Measurements from ENCODE around the gene AGXT2.
"Not testable (repeated sequence)": the region's sequence is repeated elsewhere in the genome, so short reads cannot be mapped to it uniquely, and the experiment has no call there.

Gene AGXT2

DNA sequence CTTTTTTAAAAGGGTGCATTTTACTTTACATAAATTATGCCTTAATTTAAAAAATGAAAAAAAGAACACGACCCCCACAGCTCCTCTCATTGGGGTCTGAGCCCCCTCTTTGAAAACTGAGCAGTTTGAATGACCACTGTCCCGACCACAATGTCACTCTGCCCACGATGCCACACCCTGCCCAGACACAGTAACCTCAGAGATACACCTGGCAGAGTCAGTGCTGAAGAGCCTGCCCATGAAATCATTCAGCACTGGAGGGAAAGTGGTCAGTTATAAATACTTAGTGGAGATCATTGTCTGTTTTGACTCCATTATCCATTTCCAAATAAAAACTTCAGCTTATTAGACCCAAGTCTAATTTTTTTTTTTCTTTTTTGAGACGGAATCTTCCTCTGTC lies 69.1 kb downstream of the AGXT2 start:
- Histone ChIP-seq H3K4me3 (ENCODE audit: low read length) (peak overlapping the region; percentile 47), H3K4me2 (ENCODE audit: low read length) (peak overlapping the region; percentile 64), H3K9ac (ENCODE audit: low read length) (peak overlapping the region; percentile 54; the same call in 1 of the 2 replicates), H3K27ac (ENCODE audit: low read length) (peak overlapping the region; percentile 80), H3K36me3 (replicated peaks; ENCODE audit: low read depth, low read length) (no peaks in the 10 kb centered on the region), H3K79me2 (ENCODE audit: low read length) (no peaks in the 10 kb centered on the region), H2AFZ (ENCODE audit: low read depth, low read length) (no peak overlapping the region), H4K20me1 (ENCODE audit: insufficient read depth, low read length) (no peaks in the 10 kb centered on the region), H3K4me1 (ENCODE audit: low read length) (peaks cover 36% of the 10 kb centered on the region), H3K27me3 (ENCODE audit: low read depth, low read length) (no peaks in the 10 kb centered on the region), H3K9me3 (ENCODE audit: insufficient read depth, low read length) (no peaks in the 10 kb centered on the region)
- TF ChIP-seq, protein P1, sequence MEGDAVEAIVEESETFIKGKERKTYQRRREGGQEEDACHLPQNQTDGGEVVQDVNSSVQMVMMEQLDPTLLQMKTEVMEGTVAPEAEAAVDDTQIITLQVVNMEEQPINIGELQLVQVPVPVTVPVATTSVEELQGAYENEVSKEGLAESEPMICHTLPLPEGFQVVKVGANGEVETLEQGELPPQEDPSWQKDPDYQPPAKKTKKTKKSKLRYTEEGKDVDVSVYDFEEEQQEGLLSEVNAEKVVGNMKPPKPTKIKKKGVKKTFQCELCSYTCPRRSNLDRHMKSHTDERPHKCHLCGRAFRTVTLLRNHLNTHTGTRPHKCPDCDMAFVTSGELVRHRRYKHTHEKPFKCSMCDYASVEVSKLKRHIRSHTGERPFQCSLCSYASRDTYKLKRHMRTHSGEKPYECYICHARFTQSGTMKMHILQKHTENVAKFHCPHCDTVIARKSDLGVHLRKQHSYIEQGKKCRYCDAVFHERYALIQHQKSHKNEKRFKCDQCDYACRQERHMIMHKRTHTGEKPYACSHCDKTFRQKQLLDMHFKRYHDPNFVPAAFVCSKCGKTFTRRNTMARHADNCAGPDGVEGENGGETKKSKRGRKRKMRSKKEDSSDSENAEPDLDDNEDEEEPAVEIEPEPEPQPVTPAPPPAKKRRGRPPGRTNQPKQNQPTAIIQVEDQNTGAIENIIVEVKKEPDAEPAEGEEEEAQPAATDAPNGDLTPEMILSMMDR (IDR thresholded peaks at IDR 0.05; ENCODE audit: low read depth, low read length) = no peak
- no peak for TF ChIP-seq EZH2phosphoT487 (IDR thresholded peaks at IDR 0.05; ENCODE audit: low read depth)

DNA sequence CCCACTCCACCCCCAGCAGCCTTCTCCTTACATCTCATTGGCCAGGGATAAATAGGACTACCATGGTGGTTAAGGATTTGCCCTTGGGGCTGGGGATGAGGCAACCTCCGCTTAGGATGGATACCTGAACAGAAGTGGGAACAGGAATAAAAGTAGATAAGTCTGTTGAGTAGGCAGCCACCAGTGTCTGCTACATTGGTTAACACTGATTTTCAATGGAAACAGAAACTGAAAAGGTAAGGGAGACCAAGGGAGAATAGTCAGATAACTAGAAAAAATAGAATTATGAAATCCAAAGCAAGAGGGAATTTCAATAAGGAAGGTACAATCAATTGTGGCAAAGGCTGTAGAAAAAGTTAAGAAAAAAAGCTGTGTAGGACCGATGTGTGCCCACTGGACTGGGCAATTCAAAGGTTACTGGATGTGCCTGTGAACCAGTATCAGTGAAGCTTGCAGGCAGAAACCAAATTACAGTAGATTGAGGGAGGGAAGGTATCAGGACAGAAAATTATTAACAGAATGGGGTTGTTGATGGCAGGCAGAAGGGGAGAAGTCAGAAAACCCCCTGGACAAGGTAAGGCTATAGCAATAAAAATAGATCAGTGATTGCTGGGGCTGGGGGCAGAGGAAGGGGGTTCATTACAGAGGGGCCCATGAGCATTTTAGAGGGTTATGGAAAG lies 69.7 kb downstream of the AGXT2 start:
- Histone ChIP-seq H2AFZ (ENCODE audit: low read depth, low read length) (no peak overlapping the region), H4K20me1 (ENCODE audit: insufficient read depth, low read length) (no peaks in the 10 kb centered on the region), H3K4me2 (ENCODE audit: low read length) (peak overlapping the region; percentile 64), H3K27me3 (ENCODE audit: low read depth, low read length) (no peaks in the 10 kb centered on the region), H3K27ac (ENCODE audit: low read length) (peak overlapping the region; percentile 80), H3K4me3 (ENCODE audit: low read length) (peak overlapping the region; percentile 47), H3K4me1 (ENCODE audit: low read length) (peaks cover 36% of the 10 kb centered on the region), H3K9ac (ENCODE audit: low read length) (peak overlapping the region; percentile 54; the same call in 1 of the 2 replicates), H3K9me3 (ENCODE audit: insufficient read depth, low read length) (no peaks in the 10 kb centered on the region), H3K36me3 (replicated peaks; ENCODE audit: low read depth, low read length) (no peaks in the 10 kb centered on the region), H3K79me2 (ENCODE audit: low read length) (no peaks in the 10 kb centered on the region)
- no peak for TF ChIP-seq EZH2phosphoT487 (IDR thresholded peaks at IDR 0.05; ENCODE audit: low read depth)
- TF ChIP-seq, protein P1 (IDR thresholded peaks at IDR 0.05; ENCODE audit: low read depth, low read length) = no peak

DNA sequence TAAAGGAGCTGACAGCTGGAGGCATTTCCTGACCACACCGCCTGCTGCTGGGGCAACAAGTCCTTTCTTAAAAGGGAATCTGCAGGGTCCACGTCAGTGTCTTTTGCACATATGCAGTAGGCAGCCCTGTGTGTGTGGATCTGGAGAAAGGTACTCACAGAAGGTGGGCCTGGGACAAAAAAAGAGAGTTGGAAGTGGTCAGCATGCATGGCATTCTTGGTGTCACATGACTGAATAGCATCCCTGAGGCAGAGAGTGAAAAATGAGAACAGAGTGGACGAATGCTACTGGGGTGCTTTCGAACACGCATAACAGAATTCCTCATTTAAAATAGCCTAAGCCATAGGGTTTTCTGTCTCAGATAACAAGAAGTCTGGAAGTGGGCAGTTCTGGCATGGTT lies 71.4 kb downstream of the AGXT2 start:
- H3K27ac ChIP-seq (ENCODE audit: low read length) = no peak overlapping the region
- no peaks in the 10 kb centered on the region for H4K20me1 ChIP-seq (ENCODE audit: insufficient read depth, low read length)
- no peaks in the 10 kb centered on the region for H3K9me3 ChIP-seq (ENCODE audit: insufficient read depth, low read length)
- H2AFZ ChIP-seq (ENCODE audit: low read depth, low read length) = no peak overlapping the region
- H3K9ac ChIP-seq (ENCODE audit: low read length) = no peak overlapping the region
- no peaks in the 10 kb centered on the region for H3K36me3 ChIP-seq (replicated peaks; ENCODE audit: low read depth, low read length)
- no peak overlapping the region for H3K4me2 ChIP-seq (ENCODE audit: low read length)
- no peaks in the 10 kb centered on the region for H3K27me3 ChIP-seq (ENCODE audit: low read depth, low read length)
- no peak overlapping the region for H3K4me3 ChIP-seq (ENCODE audit: low read length)
- peaks cover 36% of the 10 kb centered on the region for H3K4me1 ChIP-seq (ENCODE audit: low read length)
- TF ChIP-seq EZH2phosphoT487 (IDR thresholded peaks at IDR 0.05; ENCODE audit: low read depth) = no peak
- TF ChIP-seq, protein P1 (IDR thresholded peaks at IDR 0.05; ENCODE audit: low read depth, low read length) = no peak
- no peaks in the 10 kb centered on the region for H3K79me2 ChIP-seq (ENCODE audit: low read length)

DNA sequence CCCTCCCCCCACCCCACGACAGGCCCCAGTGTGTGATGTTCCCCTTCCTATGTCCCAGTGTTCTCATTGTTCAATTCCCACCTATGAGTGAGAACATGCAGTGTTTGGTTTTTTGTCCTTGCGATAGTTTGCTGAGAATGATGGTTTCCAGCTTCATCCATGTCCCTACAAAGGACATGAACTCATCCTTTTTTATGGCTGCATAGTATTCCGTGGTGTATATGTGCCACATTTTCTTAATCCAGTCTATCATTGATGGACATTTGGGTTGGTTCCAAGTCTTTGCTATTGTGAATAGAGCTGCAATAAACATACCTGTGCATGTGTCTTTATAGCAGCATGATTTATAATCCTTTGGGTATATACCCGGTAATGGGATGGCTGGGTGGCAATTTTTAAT lies 76.1 kb downstream of the AGXT2 start:
- H3K27ac ChIP-seq (ENCODE audit: low read length); H3K4me2 ChIP-seq (ENCODE audit: low read length); H3K9ac ChIP-seq (ENCODE audit: low read length); H4K20me1 ChIP-seq (ENCODE audit: insufficient read depth, low read length); H3K79me2 ChIP-seq (ENCODE audit: low read length); H3K27me3 ChIP-seq (ENCODE audit: low read depth, low read length); H3K4me1 ChIP-seq (ENCODE audit: low read length); H3K36me3 ChIP-seq (replicated peaks; ENCODE audit: low read depth, low read length); H2AFZ ChIP-seq (ENCODE audit: low read depth, low read length); H3K4me3 ChIP-seq (ENCODE audit: low read length); H3K9me3 ChIP-seq (ENCODE audit: insufficient read depth, low read length): not testable (repeated sequence)
